Astrocyte (in vitro differentiated cells and primary cell): Measurements from ENCODE around the gene SFT2D1.

ENCODE experiments used
- CTCF ChIP-seq: IDR thresholded peaks from 2 replicates; pipeline ENCODE4 v1.5.1; 2011; ENCODE audit warnings: low read depth, mild to moderate bottlenecking, inconsistent platforms, low read length, moderate library complexity; ENCODE audit not compliant: insufficient read depth
- EZH2 ChIP-seq: IDR thresholded peaks from 2 replicates; pipeline ENCODE4 v1.6.1; 2012; ENCODE audit warnings: mild to moderate bottlenecking, low read length, inconsistent platforms; ENCODE audit not compliant: insufficient read depth

GRCh38 chr6:166297606-166298005 lies 44.7 kb downstream of the SFT2D1 start:
- TF ChIP-seq CTCF (no peak), EZH2 (no peak)
